Transverse colon (tissue), 3 donors: ENCODE measurements around the gene RRM2.

Source experiments
- CTCF ChIP-seq, 5 experiments: fragments of 200-600 bp in 3 of 5; fragments of 450-650 bp in 2 of 5; sonication (generic) in 3 of 5; IDR thresholded peaks; 1 replicate in 2 of 5; 2 replicates in 3 of 5; pipeline ENCODE4 v1.5.1; 2016 to 2017; ENCODE audit warnings: antibody characterized with exemption in 5 of 5, inconsistent platforms in 3 of 5, mild to moderate bottlenecking in 2 of 5, moderate library complexity in 1 of 5
- POLR2A ChIP-seq: fragments of 450-650 bp; IDR thresholded peaks from one replicate; pipeline ENCODE4 v1.6.1; 2016; ENCODE audit warnings: antibody characterized with exemption, mild to moderate bottlenecking, moderate library complexity

- TF ChIP-seq CTCF (IDR thresholded peaks at IDR 0.05) (no peak), POLR2A (no peak)
Measured at GRCh38 chr2:10169581-10169980, 47.0 kb downstream of the RRM2 start.
